ENCODE measurements around the gene GNRH2.
"Not testable (repeated sequence)": the region's sequence is repeated elsewhere in the genome, so short reads cannot be mapped to it uniquely, and the experiment has no call there.

GNRH2 gene

GRCh38 chr20:3068986-3069900 is 25.8 kb downstream of the GNRH2 start:
- peak; percentile 26 for DNase-seq (ENCODE audit: low read depth)

GRCh38 chr20:3070725-3071124 is 27.3 kb downstream of the GNRH2 start:
- TF ChIP-seq CTCF (IDR thresholded peaks at IDR 0.05; ENCODE audit: insufficient read depth, low read depth, low read length, missing control alignments) = no peak
- DNase-seq (ENCODE audit: low read depth) = no peak
- no peak overlapping the region for H3K4me3 ChIP-seq (ENCODE audit: low read depth, low read length)

More at GRCh38 chr20:3068986-3069900, 25.8 kb downstream of the GNRH2 start:
- peak; percentile 31 for TF ChIP-seq CTCF (IDR thresholded peaks at IDR 0.05; ENCODE audit: insufficient read depth, low read depth, low read length, missing control alignments)
- H3K4me3 ChIP-seq (ENCODE audit: low read depth, low read length) = no peak overlapping the region

- no peak for DNase-seq (ENCODE audit: low read depth)
- no peak overlapping the region for H3K4me3 ChIP-seq (ENCODE audit: low read depth, low read length)
These were observed 27.8 kb downstream of the GNRH2 start for GRCh38 chr20:3071266-3071609.

GRCh38 chr20:3071610-3072529 is 28.4 kb downstream of the GNRH2 start, which contains the start of gene OXT:
Gene OXT (plus strand): TSS chr20:3071620. CDS start chr20:3071656, 36 bp downstream.
- no peak for TF ChIP-seq CTCF (IDR thresholded peaks at IDR 0.05; ENCODE audit: insufficient read depth, low read depth, low read length, missing control alignments)
- H3K4me3 ChIP-seq (ENCODE audit: low read depth, low read length) = no peak within 1 kb of the TSS; the same call in 1 of the 2 replicates
- no peak for DNase-seq (ENCODE audit: low read depth)

More at GRCh38 chr20:3071266-3071609, 27.8 kb downstream of the GNRH2 start:
- no peak for TF ChIP-seq CTCF (IDR thresholded peaks at IDR 0.05; ENCODE audit: insufficient read depth, low read depth, low read length, missing control alignments)

DNA sequence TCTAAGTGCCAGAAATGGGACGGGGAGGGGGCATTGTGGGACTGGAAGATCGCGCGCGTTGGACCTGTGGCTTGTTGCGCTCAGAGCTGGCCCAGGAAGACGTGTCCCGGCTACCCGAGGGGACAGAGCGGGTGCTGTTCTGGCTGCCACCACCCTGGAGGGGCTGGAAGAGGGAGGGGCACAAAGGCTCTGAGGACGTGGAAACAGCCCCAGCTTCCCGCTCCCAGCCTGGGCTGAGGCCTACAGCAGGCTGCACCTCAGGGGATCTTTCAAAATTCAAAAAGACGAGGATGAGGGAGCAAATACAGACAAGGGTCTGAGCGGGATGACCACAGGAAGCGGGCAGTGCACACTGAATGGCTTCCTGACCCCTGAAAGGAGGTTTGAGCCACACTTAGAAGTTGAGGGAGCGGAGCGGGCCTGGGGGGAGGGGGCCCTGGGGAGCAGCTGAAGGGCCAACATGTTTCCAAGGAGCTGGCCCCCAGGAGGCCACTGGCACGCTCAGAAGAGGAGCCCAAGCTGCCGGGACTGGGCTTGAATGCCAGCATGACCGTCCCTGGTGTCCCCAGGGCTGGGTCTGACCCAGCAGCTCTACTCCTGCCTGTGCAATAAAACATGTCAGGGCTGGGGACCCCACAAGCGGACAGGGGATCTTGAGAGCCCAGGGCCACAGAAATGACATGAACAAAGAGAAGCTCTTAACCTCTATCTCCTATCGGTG is 29.3 kb downstream of the GNRH2 start:
- no peak for DNase-seq (ENCODE audit: low read depth)
- no peak for TF ChIP-seq CTCF (IDR thresholded peaks at IDR 0.05; ENCODE audit: insufficient read depth, low read depth, low read length, missing control alignments)
- no peak overlapping the region for H3K4me3 ChIP-seq (ENCODE audit: low read depth, low read length)

DNA sequence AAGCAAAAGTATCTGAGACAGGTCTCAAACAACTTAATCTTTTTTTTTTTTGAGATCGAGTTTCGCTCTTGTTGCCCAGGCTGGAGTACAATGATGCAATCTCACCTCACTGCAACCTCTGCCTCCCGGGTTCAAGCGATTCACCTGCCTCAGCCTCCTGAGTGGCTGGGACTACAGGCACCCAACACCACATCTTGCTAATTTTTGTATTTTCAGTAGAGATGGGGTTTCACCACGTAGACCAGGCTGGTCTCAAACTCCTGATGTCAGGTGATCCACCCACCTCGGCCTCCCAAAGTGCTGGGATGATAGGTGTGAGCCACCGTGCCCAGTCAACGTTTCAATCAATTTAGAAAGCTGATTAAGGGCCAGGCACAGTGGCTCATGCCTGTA is 29.8 kb downstream of the GNRH2 start:
- not testable (repeated sequence) for DNase-seq (ENCODE audit: low read depth); H3K4me3 ChIP-seq (ENCODE audit: low read depth, low read length)

All from GM12865 (cell line).